Measurements from ENCODE around the gene WSB2. TPM values are rescaled to one million over a fixed set of nuclear protein-coding genes. Genes with fewer than 3 reads are reported as not detected.
"Not testable (repeated sequence)": the region's sequence is repeated elsewhere in the genome, so short reads cannot be mapped to it uniquely, and the experiment has no call there.

Gene WSB2
- total and polyA plus RNA-seq, 4 donors, result 41.1 to 97.3 (median 69.3) TPM

DNA sequence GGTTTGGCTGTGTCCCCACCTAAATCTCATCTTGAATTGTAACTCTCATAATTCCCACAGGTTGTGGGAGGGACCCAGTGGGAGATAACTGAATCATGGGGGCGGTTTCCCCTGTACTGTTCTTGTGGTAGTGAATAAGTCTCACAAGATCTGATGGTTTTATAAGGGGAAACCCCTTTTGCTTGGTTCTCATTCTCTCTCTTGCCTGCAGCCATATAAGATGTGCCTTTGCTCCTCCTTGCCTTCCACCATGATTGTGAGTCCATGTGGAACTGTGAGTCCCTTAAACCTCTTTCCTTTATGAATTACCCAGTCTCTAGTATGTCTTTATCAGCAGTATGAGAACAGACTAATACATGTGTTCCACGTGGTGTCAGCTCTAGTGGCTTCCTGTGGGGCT is 61.2 kb downstream of the WSB2 start:
- ATAC-seq (ENCODE audit: low FRiP score); H3K4me1 ChIP-seq (ENCODE audit: control insufficient read depth in 1 of 2, insufficient read depth in 2 of 2, low read length in 2 of 2); H3K27me3 ChIP-seq (ENCODE audit: control insufficient read depth in 1 of 2, insufficient read depth in 2 of 2, low read length in 1 of 2); H3K4me3 ChIP-seq (ENCODE audit: low read length in 2 of 2); intact Hi-C loops (cut with DNase I); DNase-seq; H3K9me3 ChIP-seq (ENCODE audit: control insufficient read depth, low read length); H3K27ac ChIP-seq (ENCODE audit: low read depth in 1 of 2, low read length in 2 of 2); H3K36me3 ChIP-seq (ENCODE audit: control insufficient read depth in 1 of 2, insufficient read depth in 2 of 2, low read length in 1 of 2): not testable (repeated sequence)
- 63 to 65% methylated on average over 2 of the region's 2 CpGs for WGBS, 2 donors

DNA sequence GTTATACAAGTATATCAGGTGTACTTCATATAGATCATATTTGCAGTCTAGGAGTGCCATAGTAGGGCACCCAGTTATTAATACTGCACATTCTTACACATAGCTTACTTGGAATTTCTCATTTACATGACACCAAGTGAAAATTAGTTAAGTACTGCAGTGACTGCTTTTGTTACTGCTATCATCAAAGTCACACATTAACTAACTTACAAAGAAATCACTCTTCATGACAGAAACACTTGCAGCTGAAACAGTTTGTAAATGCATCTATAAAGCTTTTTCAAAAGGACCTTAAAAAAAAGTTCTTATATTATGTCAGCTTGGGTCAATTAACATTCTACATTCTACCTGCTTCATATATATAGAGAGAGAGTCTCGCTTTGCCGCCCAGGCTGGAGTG is 62.3 kb downstream of the WSB2 start:
- no peak overlapping the region for H3K4me3 ChIP-seq (ENCODE audit: low read length in 2 of 2)
- no peak for DNase-seq
- no peaks in the 10 kb centered on the region for H3K36me3 ChIP-seq (ENCODE audit: control insufficient read depth in 1 of 2, insufficient read depth in 2 of 2, low read length in 1 of 2)
- no peak for ATAC-seq (ENCODE audit: low FRiP score)
- no peaks in the 10 kb centered on the region for H3K4me1 ChIP-seq (ENCODE audit: control insufficient read depth in 1 of 2, insufficient read depth in 2 of 2, low read length in 2 of 2)
- H3K9me3 ChIP-seq (ENCODE audit: control insufficient read depth, low read length), result no peaks in the 10 kb centered on the region
- 69 to 82% methylated on average over 2 of the region's 2 CpGs for WGBS, 2 donors
- H3K27ac ChIP-seq (ENCODE audit: low read depth in 1 of 2, low read length in 2 of 2), result no peak overlapping the region
- H3K27me3 ChIP-seq (ENCODE audit: control insufficient read depth in 1 of 2, insufficient read depth in 2 of 2, low read length in 1 of 2), result no peaks in the 10 kb centered on the region
- intact Hi-C loops (cut with DNase I), result no loop called here

DNA sequence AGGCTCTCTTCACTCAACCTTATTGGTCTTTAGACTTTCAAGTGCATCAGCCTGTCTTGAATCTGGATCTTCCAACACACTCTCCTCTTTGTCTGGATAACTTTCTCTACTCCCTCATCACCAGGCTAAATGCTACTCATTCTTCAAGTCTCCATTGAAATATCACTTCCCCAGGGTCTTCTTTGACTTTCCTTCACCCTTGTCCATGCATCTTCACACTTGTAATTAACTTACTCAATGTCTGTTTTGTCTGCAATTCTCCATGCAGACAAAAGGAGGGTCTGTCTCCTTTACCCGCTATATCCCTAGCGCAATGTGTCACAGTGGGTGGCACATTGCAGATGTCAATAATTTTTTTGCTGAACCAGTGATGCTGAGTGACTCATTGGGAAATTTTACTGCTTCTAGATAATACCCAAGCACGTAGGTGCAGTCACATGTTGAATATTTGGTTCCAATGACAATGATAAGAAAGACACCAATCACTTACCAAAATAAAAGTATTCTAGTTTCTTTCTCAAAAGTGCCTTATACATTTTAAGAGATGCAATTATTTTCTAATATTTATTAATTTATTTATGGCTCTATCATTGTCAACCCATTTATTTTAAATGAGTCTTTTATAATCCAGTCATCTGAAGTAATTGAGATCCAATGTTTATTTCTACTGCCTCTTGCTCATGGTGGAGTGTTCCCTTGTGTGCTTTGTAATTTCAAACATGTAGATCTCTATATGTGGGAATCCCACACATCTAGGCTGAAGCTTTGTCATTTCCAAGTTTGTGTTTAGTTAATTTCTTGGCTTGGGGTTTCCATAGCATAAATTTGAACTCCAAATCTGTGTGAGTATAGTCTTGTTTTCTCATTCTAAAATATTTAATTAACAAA is 66.2 kb downstream of the WSB2 start:
- Histone ChIP-seq H3K4me1 (ENCODE audit: control insufficient read depth in 1 of 2, insufficient read depth in 2 of 2, low read length in 2 of 2) (no peaks in the 10 kb centered on the region), H3K36me3 (ENCODE audit: control insufficient read depth in 1 of 2, insufficient read depth in 2 of 2, low read length in 1 of 2) (no peaks in the 10 kb centered on the region), H3K27me3 (ENCODE audit: control insufficient read depth in 1 of 2, insufficient read depth in 2 of 2, low read length in 1 of 2) (no peaks in the 10 kb centered on the region), H3K27ac (ENCODE audit: low read depth in 1 of 2, low read length in 2 of 2) (no peak overlapping the region), H3K4me3 (ENCODE audit: low read length in 2 of 2) (no peak overlapping the region), H3K9me3 (ENCODE audit: control insufficient read depth, low read length) (no peaks in the 10 kb centered on the region)
- DNase-seq (no peak), ATAC-seq (ENCODE audit: low FRiP score) (no peak)
- WGBS, 2 donors, result 60 to 85% methylated on average over 3 of the region's 3 CpGs
- intact Hi-C loops (cut with DNase I), result no loop called here

DNA sequence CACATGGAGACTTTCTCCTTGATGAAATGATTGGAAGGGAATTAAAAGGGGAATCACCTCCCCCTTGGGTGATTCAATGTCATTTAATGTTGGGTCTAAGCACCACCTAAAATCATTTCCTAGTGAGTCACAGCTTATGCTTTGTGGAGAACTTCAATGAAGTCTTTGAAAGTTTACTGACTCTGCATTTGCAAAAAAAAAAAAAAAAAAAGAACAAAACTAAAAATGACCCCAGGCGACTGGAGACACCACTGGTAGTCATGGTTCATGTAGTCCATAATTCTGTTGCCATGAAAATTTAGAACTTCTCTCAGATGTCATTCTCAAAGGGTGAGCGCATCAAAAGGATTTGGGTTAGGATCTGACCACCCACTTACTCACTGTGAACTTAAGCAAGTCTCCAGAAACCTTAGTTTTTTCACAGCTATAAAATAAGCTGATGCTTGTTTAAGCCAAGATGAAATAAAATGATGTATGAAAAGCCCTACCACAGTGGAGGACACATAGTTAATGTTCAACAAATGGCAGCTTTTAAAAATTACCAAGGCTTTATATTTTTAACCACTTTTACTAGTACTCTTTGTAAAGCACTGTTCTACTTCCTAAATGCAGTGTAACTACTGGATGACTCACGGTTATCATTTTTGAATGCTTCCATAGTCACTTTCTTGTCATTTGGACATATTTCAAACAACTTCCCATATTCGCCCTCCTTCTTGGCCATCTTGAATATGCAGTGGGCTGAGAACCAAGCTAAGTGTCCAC is 74.1 kb downstream of the WSB2 start:
- Histone ChIP-seq H3K9me3 (ENCODE audit: control insufficient read depth, low read length) (peaks cover 1% of the 10 kb centered on the region), H3K27ac (ENCODE audit: low read depth in 1 of 2, low read length in 2 of 2) (no peak overlapping the region), H3K36me3 (ENCODE audit: control insufficient read depth in 1 of 2, insufficient read depth in 2 of 2, low read length in 1 of 2) (no peaks in the 10 kb centered on the region), H3K4me1 (ENCODE audit: control insufficient read depth in 1 of 2, insufficient read depth in 2 of 2, low read length in 2 of 2) (no peaks in the 10 kb centered on the region), H3K27me3 (ENCODE audit: control insufficient read depth in 1 of 2, insufficient read depth in 2 of 2, low read length in 1 of 2) (no peaks in the 10 kb centered on the region), H3K4me3 (ENCODE audit: low read length in 2 of 2) (no peak overlapping the region)
- intact Hi-C loops (cut with DNase I), result no loop called here
- WGBS, 2 donors, result 69 to 77% methylated on average over 4 of the region's 4 CpGs
- DNase-seq (no peak), ATAC-seq (ENCODE audit: low FRiP score) (no peak)

DNA sequence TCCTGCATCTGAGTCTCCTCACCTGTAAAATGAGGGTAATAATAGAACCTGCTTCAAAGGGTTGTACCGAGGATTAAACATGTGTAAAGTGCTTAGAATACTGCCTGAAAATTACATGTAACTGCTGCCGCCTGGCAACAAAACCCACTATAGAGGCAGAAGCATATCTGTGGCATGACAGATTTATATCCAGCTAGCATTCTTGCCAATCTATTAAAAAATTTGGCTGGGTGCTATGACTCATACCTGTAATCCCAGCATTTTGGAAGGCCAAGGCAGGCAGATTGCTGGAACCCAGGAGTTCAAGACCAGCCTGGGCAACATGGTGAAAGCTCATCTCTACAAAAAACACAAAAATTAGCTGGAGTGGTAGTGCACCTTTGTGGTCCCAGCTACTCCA is 75.8 kb downstream of the WSB2 start:
- H3K9me3 ChIP-seq (ENCODE audit: control insufficient read depth, low read length), result peaks cover 1% of the 10 kb centered on the region
- H3K4me3 ChIP-seq (ENCODE audit: low read length in 2 of 2), result no peak overlapping the region
- no peaks in the 10 kb centered on the region for H3K4me1 ChIP-seq (ENCODE audit: control insufficient read depth in 1 of 2, insufficient read depth in 2 of 2, low read length in 2 of 2)
- 81 to 83% methylated on average over 2 of the region's 2 CpGs for WGBS, 2 donors
- no peaks in the 10 kb centered on the region for H3K36me3 ChIP-seq (ENCODE audit: control insufficient read depth in 1 of 2, insufficient read depth in 2 of 2, low read length in 1 of 2)
- intact Hi-C loops (cut with DNase I), result no loop called here
- DNase-seq (no peak), ATAC-seq (ENCODE audit: low FRiP score) (no peak)
- no peak overlapping the region for H3K27ac ChIP-seq (ENCODE audit: low read depth in 1 of 2, low read length in 2 of 2)
- H3K27me3 ChIP-seq (ENCODE audit: control insufficient read depth in 1 of 2, insufficient read depth in 2 of 2, low read length in 1 of 2), result no peaks in the 10 kb centered on the region

Other genes starting within 250 kb of the WSB2 start
- gene KSR2, start 92.2 kb downstream of the WSB2 start, total RNA-seq, result not detected
- gene KSR2, start 92.2 kb downstream of the WSB2 start, polyA plus RNA-seq, result not detected
- gene RFC5, start 44.5 kb downstream of the WSB2 start, total RNA-seq, result 1 to 10 TPM; 5.7 to 8.1 TPM
- 10 to 100 TPM in 1 of 2 donors, 1 to 10 TPM in 1; 6.1 to 12.0 TPM for gene RFC5, start 44.5 kb downstream of the WSB2 start, polyA plus RNA-seq
- 10 to 100 TPM; 10.5 to 20.6 TPM for gene VSIG10, start 42.8 kb upstream of the WSB2 start, total RNA-seq
- 10 to 100 TPM in 1 of 2 donors, 1 to 10 TPM in 1; 7.3 to 21.7 TPM for gene VSIG10, start 42.8 kb upstream of the WSB2 start, polyA plus RNA-seq
- gene PEBP1, start 74.9 kb upstream of the WSB2 start, total RNA-seq, result 100 to 1,000 TPM; 122 to 155 TPM
- gene PEBP1, start 74.9 kb upstream of the WSB2 start, polyA plus RNA-seq, result 100 to 1,000 TPM; 274 to 532 TPM

Data from aorta (tissue), 5 donors.